GM19452 (cell line): ENCODE measurements around the gene SLC1A2.

Experiments used
- ATAC-seq: cut with Tn5 transposase; IDR thresholded peaks from one replicate; pipeline ENCODE4 v1.9.1; 2021; ENCODE audit not compliant: unreplicated experiment

Gene SLC1A2

GRCh38 chr11:35377262-35377661 is 42.1 kb downstream of the SLC1A2 start:
- no peak for ATAC-seq

GRCh38 chr11:35376613-35377012 is 42.7 kb downstream of the SLC1A2 start:
- ATAC-seq, result no peak

GRCh38 chr11:35376118-35376510 is 43.2 kb downstream of the SLC1A2 start:
- ATAC-seq, result no peak

- ATAC-seq, result no peak
These were observed 43.8 kb downstream of the SLC1A2 start for GRCh38 chr11:35375332-35376117.

GRCh38 chr11:35373284-35373933 is 45.9 kb downstream of the SLC1A2 start:
- ATAC-seq, result no peak

GRCh38 chr11:35372565-35373283 is 46.6 kb downstream of the SLC1A2 start:
- ATAC-seq, result no peak

- ATAC-seq, result no peak
These were observed 51.9 kb downstream of the SLC1A2 start for GRCh38 chr11:35367491-35367890.

- ATAC-seq, result no peak
These were observed 52.6 kb downstream of the SLC1A2 start for GRCh38 chr11:35366798-35367197.

GRCh38 chr11:35365961-35366360 is 53.4 kb downstream of the SLC1A2 start:
- ATAC-seq, result no peak

GRCh38 chr11:35365395-35365794 is 54.0 kb downstream of the SLC1A2 start:
- no peak for ATAC-seq

- ATAC-seq, result no peak
These were observed 55.2 kb downstream of the SLC1A2 start for GRCh38 chr11:35363854-35364780.

- ATAC-seq, result no peak
These were observed 56.0 kb downstream of the SLC1A2 start for GRCh38 chr11:35363246-35363801.

- ATAC-seq, result no peak
These were observed 56.8 kb downstream of the SLC1A2 start for GRCh38 chr11:35362521-35362980.

GRCh38 chr11:35360055-35360530 is 59.3 kb downstream of the SLC1A2 start:
- no peak for ATAC-seq

GRCh38 chr11:35359321-35360054 is 59.9 kb downstream of the SLC1A2 start:
- ATAC-seq, result no peak

GRCh38 chr11:35358391-35358790 is 61.0 kb downstream of the SLC1A2 start:
- ATAC-seq, result no peak

- no peak for ATAC-seq
These were observed 61.4 kb downstream of the SLC1A2 start for GRCh38 chr11:35357923-35358322.

GRCh38 chr11:35355102-35355749 is 64.1 kb downstream of the SLC1A2 start:
- ATAC-seq, result no peak

GRCh38 chr11:35354644-35355043 is 64.7 kb downstream of the SLC1A2 start:
- ATAC-seq, result no peak
